RPMI8226 (cell line): ENCODE data around the gene B3GALT4.
"Not testable (repeated sequence)": the region's sequence is repeated elsewhere in the genome, so short reads cannot be mapped to it uniquely, and the experiment has no call there.

ENCODE experiments used
- DNase-seq: peaks from one replicate; pipeline ENCODE4 v3.0.0-alpha.2; 2015

B3GALT4 gene, protein sequence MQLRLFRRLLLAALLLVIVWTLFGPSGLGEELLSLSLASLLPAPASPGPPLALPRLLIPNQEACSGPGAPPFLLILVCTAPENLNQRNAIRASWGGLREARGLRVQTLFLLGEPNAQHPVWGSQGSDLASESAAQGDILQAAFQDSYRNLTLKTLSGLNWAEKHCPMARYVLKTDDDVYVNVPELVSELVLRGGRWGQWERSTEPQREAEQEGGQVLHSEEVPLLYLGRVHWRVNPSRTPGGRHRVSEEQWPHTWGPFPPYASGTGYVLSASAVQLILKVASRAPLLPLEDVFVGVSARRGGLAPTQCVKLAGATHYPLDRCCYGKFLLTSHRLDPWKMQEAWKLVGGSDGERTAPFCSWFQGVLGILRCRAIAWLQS

GRCh38 chr6:33276864-33277662 is at the start of gene B3GALT4:
Gene B3GALT4, plus strand, starts transcription at chr6:33277123. Its CDS starts 297 bp downstream, at chr6:33277420.
- peak; percentile 72 for DNase-seq

GRCh38 chr6:33235221-33235634 is 41.7 kb upstream of the B3GALT4 start:
- no peak for DNase-seq

DNA sequence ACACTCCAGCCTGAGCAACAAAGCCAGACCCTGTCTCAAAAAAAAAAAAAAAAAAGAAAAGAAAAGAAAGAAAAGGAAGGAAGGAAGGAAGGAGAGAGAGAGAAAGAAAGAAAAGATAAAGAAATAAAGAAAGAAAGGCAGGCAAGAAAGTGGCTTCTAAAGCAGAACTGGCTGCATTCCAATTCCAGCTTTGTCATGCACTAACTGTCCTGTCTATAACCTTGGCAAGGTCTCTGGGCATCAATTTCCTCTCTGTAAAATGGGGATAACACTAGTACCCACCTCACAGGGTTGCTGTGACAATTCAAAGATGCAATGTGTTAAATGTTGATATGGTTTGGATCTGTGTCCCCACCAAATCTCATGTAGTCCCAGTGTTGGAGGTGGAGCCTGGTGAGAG is 40.6 kb upstream of the B3GALT4 start:
- DNase-seq = no peak

DNA sequence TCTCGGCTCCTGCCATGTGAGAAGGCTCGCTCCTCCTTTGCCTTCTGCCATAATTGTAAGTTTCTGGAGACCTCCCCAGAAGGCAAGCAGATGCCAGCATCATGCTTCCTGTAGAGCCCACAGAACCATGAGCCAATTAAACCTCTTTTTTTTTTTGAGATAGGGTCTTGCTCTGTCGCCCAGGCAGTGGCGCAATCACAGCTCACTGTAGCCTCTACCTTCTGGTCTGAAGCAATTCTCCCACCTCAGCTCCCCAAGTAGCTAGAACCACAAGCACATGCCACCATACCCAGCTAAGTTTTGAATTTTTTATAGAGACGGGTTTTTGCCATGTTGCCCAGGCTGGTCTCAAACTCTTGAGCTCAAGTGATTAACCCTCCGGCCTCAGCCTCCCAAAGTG is 40.1 kb upstream of the B3GALT4 start:
- no peak for DNase-seq

DNA sequence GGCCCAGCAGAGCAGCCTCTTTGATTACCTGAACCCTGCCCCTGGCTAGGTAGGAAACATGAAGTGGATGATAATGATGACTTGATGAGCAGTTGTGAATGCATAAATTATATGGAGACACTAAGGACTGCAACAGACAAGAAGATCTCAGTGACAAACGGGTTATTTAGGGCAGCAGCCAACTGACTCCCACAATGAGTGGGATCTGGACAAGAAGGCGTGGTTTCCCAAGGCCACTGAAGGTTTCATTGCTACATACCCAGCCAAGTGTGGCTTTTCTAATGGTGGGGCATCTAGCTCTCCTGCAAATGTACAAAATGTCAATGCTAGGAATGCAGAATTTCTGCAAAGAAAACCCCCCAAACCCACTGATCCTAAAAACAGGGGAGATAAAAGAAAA is 39.2 kb upstream of the B3GALT4 start:
- DNase-seq = no peak

- no peak for DNase-seq
These were observed 35.0 kb upstream of the B3GALT4 start for GRCh38 chr6:33241968-33242367.

DNA sequence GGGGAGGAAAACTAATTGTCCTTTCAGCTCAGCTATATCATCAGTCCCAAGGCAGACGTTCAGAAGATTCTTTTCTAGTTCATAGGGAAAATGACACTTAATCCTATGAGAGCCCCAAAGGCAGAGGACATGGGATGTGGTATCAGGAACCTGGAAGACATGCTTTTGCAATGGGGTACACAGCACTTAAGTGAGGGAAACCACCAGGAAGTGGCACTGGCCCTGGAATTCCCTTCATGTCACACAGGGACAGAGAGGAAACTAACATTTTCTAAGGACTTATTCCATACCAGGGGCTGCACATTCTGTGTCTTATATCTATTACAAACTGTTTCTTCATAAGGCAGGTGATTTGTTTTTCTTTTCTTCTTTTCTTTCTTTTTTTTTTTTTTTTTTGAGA is 33.4 kb upstream of the B3GALT4 start:
- DNase-seq = no peak

- peak; percentile 93 for DNase-seq
These were observed 28.8 kb upstream of the B3GALT4 start for GRCh38 chr6:33247977-33248642.

DNA sequence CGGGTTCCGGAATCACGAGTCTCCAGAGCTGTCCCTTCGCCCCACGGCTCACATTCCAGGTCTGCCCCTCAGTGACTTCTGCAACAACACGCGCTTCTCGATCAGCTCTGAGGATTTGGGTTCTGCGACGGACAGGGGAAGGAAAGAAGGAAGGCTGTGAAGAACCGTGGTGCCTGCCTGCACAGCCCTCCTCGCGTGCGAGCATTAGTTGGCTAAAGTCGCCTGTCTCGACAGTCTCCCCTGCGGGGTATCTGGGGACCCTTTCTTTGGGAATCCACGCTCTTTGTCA is 28.3 kb upstream of the B3GALT4 start:
- peak; percentile 67 for DNase-seq

- peak; percentile 99 for DNase-seq
These were observed 27.8 kb upstream of the B3GALT4 start for GRCh38 chr6:33248932-33249731.

GRCh38 chr6:33249732-33250630 is 26.9 kb upstream of the B3GALT4 start:
- no peak for DNase-seq

DNA sequence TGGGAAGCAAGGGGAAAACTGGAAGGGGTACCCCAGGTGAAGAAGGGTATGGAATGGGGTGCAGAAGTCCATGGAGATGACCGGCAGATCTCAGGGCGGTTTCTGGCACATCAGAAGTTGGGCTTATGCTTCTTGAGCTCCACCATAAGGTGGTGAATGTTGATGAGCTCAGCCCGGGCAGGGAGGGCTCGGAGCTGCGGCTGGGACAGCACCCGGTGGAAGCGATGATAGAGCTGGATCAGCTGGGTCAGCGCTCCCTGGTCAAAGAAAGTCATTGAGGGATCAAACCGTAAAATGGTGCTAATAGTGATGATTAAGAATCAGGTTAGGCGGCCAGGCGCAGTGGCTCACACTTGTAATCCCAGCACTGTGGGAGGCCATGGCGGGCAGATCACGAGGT is 26.2 kb upstream of the B3GALT4 start:
- no peak for DNase-seq

DNA sequence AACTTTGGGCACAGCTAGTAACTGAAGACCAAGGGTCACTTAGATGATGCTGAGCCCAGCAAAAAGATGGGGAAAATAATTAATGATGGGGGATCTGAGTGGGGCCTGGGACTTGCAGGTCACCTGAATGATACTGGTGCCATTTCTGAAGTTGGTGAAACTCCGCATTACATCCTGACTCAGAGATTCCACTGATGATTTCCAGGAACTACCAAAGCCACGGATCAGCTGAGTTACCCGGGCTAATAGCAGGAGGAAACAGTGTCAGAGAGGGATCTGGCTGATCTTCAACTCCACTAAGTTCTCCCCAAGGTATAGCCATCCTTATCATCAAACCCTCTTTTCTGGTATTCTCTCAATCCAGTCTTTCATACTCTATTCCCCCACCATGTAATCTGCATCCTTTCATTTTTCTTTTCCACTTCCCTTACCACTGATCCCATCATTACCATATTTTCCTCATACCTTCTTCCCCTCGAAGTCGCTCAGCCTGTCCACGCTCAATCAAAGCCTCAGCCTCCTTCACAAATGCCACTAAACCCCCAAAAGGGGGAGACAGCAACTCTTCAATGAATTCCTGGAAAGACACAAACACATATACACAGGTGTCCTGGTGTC is 25.4 kb upstream of the B3GALT4 start:
- DNase-seq = no peak

DNA sequence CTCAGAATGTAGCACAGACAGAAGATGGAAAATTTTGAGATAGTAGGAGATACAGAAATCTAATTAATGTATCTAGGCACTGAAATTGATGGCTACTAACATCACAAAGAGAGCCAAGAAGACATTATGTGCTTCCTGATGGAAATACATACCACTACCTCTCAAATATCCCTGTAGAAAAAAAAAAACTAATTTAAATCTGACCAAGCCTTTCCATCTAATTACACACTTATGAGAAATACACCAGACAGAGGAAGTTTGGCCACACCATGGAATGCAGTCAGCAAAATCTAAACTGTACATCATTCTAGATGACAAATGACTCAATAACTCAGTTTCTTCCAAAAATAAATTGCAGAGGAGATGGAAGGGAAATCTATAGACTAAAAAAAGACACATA is 24.2 kb upstream of the B3GALT4 start:
- no peak for DNase-seq

DNA sequence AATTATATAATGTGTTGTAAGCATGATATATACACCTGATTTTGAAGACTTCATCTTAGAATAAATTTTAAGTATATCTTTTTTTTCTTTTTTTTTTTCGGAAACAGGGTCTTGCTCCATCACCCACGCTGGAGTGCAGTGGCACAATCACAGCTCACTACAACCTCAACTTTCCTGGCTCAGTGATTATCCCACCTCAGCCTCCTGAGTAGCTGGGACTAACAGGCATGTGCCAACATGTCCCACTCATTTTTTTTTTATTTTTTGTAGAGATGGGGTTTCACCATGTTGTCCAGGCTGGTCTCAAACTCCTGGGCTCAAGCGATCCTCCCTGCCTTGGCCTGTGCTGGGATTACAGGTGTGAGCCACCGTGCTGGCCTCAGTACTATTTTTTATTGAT is 22.3 kb upstream of the B3GALT4 start:
- no peak for DNase-seq

DNA sequence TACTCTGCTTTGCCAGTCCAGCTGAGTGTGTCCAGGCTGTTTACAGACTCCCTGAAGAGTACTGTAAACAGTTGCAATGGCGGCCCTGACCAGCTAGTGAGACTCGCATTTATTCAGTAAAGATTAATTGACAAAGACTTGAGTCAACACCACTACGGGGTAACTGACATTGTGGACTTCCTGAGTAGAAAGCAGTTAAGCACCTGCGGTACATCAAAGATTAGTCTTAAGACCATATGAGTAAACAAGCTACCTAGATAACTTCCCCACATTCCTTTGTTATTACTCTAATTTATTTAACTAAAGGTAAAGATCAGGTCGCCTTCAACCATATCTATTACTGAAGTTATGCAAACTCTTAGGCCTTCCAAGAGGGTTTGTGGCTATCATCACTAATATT is 17.9 kb upstream of the B3GALT4 start:
- DNase-seq = no peak

DNA sequence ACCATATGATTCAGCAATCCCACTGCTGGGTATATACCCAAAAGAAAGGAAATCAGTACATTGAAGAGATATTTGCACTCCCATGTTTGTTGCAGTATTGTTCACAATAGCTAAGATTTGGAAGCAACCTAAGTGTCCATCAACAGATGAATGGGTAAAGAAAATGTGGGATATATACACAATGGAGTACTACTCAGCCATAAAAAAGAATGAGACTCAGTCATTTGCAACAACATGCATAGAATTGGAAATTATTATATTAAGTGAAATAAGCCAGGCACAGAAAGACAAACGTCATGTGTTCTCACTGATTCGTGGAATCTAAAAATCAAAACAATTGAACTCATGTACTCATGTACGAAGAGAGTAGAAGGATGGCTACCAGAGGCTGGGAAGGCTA is 14.4 kb upstream of the B3GALT4 start:
- not testable (repeated sequence) for DNase-seq

- no peak for DNase-seq
These were observed 12.9 kb upstream of the B3GALT4 start for GRCh38 chr6:33264015-33264414.

DNA sequence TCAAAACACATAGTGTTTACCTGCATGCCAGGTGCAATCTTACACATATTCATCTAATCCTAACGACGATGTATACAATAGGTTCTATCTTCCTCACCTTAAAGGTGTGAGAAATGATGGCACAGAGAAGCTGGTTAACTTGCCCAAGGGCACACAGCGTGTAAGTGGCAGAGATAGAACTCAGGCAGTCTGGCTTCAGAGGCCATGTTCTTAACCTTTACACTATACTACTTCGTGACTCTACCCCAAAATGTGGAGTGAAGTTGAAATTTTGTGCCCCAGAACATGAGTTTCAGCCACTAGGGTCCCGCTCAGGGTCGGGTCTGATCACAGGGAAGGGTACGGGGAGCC is 5.8 kb upstream of the B3GALT4 start:
- peak; percentile 30 for DNase-seq

DNA sequence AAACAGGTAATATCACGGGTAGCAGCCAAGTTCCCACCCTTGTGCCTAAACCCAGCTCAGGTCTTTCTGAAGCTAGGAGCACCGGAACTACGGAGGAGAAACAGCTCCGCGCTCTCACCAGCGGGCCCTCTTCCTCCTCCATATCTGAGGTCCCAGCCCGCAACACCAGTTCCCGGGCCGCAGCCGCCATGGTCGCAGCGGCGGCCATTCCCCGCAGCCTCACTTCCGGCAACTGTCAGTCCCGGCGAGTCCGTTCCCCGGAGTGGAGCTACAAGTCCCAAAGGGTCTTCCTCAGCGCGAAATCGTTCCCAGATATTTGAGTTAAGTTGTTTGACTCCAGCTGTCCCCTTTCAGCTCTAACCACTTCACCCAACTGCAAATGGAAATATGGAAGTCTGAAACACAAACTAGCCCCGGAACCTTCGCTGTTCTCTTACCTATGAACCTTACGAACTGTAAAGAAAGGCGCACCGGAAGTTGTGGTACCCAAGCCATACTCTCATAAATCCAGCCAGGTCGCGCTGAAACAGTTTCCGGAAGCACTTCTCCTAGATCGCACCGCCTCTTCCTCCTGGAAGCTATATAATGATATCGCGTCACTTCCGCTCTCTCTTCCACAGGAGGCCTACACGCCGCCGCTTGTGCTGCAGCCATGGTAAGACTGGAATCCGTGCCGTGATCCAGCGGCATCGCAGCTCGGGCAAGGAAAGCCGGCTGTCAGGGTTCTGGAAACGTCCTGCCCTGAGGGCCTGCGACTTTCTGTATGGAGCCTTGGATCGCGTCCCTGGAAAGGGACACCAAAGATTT is 5.3 kb upstream of the B3GALT4 start, which contains the start of the genes RPS18 and VPS52:
Gene RPS18, plus strand, starts transcription at position 608 of the 807 bp plus-strand sequence. Its CDS starts 45 bp downstream, at position 653.
Gene VPS52, minus strand, starts transcription at position 409 of the 807 bp plus-strand sequence. Its CDS starts 201 bp downstream, at position 208.
- peak; percentile 99 for DNase-seq
